ENCODE measurements around the gene D2HGDH. TPM values are rescaled to one million over a fixed set of nuclear protein-coding genes. Genes with fewer than 3 reads are reported as not detected.
"Not testable (repeated sequence)": the region's sequence is repeated elsewhere in the genome, so short reads cannot be mapped to it uniquely, and the experiment has no call there.

Gene D2HGDH
- total RNA-seq, 4 donors from 2014 or later: 20.2 to 34.4 (median 23.0) TPM

DNA sequence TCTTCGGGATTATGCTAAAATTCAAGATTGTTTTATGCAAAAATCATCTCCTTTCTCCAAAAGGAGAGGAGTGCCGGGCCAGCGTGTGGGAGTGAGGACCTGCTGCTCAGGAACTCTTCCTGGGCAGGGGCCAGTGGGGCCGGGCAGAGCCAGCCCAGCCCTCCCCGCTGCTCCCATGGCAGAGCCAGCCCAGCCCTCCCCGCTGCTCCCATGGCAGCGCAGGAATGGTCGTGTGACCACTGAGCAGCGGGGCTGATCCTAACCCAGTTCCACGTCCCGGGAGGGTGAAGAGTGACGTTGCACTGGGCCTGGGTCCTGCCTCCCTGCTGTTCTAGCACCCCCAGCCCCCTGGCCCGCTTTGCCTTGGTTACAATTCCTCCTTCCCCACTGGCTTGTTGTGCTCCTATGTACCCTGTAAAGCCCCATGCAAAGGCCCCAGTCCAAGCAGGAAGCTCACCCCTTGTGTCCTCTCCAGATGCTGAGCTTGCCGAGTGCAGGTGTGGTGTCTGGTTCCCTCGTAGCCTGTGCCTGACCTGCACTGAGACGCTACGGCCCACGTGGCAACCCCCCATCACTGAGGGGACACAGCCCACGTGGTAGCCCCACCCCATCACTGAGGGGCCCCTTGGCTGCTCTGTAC lies 63.1 kb downstream of the D2HGDH start:
- 85 to 87% methylated on average over 12 to 18 of the region's 19 CpGs for WGBS, 2 donors
- Histone ChIP-seq H3K36me3 (no peaks in the 10 kb centered on the region), H3K27ac (no peak overlapping the region), H3K4me1 (no peaks in the 10 kb centered on the region), H3K9me3 (no peaks in the 10 kb centered on the region), H3K27me3 (no peaks in the 10 kb centered on the region), H3K4me3 (replicated peaks in 1 of 3) (no peak overlapping the region)
- no peak for DNase-seq
- TF ChIP-seq, protein P1, sequence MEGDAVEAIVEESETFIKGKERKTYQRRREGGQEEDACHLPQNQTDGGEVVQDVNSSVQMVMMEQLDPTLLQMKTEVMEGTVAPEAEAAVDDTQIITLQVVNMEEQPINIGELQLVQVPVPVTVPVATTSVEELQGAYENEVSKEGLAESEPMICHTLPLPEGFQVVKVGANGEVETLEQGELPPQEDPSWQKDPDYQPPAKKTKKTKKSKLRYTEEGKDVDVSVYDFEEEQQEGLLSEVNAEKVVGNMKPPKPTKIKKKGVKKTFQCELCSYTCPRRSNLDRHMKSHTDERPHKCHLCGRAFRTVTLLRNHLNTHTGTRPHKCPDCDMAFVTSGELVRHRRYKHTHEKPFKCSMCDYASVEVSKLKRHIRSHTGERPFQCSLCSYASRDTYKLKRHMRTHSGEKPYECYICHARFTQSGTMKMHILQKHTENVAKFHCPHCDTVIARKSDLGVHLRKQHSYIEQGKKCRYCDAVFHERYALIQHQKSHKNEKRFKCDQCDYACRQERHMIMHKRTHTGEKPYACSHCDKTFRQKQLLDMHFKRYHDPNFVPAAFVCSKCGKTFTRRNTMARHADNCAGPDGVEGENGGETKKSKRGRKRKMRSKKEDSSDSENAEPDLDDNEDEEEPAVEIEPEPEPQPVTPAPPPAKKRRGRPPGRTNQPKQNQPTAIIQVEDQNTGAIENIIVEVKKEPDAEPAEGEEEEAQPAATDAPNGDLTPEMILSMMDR (IDR thresholded peaks at IDR 0.05): no peak
- no peak for TF ChIP-seq POLR2A (IDR thresholded peaks at IDR 0.05)
- intact Hi-C loops (cut with DNase I): no loop called here

DNA sequence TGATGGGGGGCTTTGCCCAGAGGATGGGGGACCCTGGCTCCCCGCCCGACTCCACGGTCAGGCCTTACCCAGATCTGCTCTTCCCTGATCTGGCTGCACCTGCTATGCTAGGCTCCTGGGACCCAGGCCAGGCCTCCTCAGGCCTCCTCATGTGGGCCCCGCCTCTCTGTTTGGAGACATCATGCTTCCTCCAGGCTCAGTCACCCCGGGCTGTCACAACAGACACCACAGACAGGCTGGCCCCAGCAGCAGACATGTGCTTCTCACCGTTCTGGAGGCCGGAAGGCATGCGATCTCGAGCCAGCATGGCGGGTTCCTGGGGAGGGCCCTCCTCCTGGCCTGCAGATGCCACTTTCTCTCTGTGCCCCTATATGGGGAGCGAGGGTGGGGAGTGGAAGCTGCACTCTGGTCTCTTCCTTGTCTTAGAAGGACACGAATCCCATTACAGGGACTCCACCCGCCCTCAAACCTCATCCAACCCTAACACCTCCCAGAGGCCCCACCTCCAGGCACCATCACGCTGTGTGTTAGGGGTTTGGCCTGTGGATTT lies 63.7 kb downstream of the D2HGDH start:
- DNase-seq: peak; percentile 21 to 24
- Histone ChIP-seq H3K4me1 (peaks cover 1 to 2% of the 10 kb centered on the region in 2 donors), H3K36me3 (no peaks in the 10 kb centered on the region), H3K27me3 (no peaks in the 10 kb centered on the region), H3K9me3 (no peaks in the 10 kb centered on the region), H3K27ac (no peak overlapping the region), H3K4me3 (replicated peaks in 1 of 3) (no peak overlapping the region)
- TF ChIP-seq, protein P1 (IDR thresholded peaks at IDR 0.05): no peak
- TF ChIP-seq POLR2A (IDR thresholded peaks at IDR 0.05): no peak
- intact Hi-C loops (cut with DNase I): no loop called here
- WGBS, 2 donors: 74 to 82% methylated on average over 9 to 12 of the region's 14 CpGs

DNA sequence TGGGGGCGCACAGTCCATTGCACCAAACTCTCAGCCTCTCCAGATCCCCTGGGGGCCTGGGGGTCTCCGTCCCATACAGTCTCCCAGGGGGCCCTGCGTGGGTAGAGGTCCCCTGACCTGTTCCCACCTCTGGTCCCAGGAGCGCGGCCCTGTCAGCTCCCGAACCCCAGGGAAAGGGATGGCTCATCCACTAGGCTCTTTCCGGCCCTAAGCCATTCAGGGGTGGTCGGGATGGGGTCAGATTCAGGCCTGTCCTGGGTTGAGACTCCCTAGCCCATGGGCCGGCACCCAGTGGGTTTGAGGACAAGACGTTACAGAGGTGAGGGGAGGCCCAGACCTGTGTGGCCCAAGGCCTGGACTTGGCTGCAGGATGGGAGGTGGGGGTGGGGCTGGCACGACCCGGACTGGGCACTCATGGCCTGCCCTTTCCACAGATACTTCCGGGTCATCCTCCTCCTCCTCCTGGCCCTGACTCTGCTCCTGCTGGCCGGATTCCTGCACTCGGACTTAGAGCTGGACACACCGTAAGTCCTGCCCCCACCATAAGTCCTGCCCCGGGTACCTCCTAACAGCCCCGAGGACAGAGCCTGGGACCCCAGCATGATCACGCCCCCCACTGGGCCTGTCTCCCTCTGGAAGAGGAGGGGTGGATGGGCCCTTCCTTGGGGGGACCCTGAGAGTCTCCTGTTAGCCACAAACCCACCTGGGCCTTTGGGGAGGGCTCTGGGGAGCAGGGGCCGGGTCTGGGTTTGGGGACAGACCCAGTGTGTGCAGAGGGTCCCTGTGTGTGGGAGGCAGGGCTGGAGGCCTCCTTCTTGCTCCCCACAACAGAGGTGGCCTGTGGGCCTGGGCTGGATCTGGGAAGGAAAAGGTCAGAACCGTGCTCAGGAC lies 64.4 kb downstream of the D2HGDH start:
- H3K4me1 ChIP-seq: peaks cover 4 to 5% of the 10 kb centered on the region in 2 donors
- TF ChIP-seq, protein P1 (IDR thresholded peaks at IDR 0.05): no peak
- no peak for TF ChIP-seq POLR2A (IDR thresholded peaks at IDR 0.05)
- no peak overlapping the region for H3K4me3 ChIP-seq (replicated peaks in 1 of 3)
- WGBS, 2 donors: 93 to 95% methylated on average over 19 to 21 of the region's 21 CpGs
- no peaks in the 10 kb centered on the region for H3K9me3 ChIP-seq
- H3K36me3 ChIP-seq: no peaks in the 10 kb centered on the region
- H3K27me3 ChIP-seq: no peaks in the 10 kb centered on the region
- intact Hi-C loops (cut with DNase I): no loop called here
- no peak for DNase-seq
- H3K27ac ChIP-seq: no peak overlapping the region

DNA sequence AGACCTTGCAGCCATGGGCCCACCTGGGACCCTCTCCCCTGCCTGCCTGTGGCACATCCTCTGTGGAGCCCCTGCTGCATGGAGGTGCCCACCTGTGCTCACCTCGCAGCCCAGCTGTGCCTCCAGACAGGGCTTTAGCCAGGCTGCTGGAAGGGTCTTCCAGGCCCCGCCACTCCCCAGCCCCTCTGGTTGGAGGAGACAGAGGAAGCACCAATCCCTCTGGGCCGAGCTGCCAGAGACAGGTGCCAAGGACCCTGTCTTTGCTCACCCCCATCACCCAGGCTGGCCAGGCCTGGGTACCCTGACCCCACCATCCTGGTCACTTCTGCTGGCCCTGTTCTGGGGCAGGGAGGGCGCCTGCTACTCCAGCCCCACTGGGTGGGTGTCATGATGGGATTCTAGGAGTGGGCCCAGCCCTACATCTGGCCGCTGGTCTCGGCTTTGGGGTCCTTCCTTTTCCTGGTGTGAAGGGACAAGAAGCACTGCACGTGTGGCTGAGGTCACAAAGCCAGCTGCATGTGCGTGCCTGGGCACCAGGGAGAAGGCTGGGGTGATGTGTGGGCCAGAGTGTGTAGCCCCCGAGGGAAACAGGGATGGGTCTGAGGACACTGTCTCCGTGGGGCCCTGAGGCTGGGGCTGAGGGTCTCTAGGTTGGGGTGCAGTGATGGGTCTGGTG lies 65.2 kb downstream of the D2HGDH start:
- Histone ChIP-seq H3K4me3 (replicated peaks in 1 of 3) (no peak overlapping the region), H3K4me1 (peaks cover 8 to 13% of the 10 kb centered on the region in 2 donors), H3K9me3 (no peaks in the 10 kb centered on the region), H3K27me3 (no peaks in the 10 kb centered on the region), H3K27ac (no peak overlapping the region), H3K36me3 (no peaks in the 10 kb centered on the region)
- intact Hi-C loops (cut with DNase I): no loop called here
- 84 to 88% methylated on average over 8 to 9 of the region's 10 CpGs for WGBS, 2 donors
- no peak for DNase-seq
- TF ChIP-seq POLR2A (IDR thresholded peaks at IDR 0.05): no peak
- TF ChIP-seq, protein P1 (IDR thresholded peaks at IDR 0.05): no peak

DNA sequence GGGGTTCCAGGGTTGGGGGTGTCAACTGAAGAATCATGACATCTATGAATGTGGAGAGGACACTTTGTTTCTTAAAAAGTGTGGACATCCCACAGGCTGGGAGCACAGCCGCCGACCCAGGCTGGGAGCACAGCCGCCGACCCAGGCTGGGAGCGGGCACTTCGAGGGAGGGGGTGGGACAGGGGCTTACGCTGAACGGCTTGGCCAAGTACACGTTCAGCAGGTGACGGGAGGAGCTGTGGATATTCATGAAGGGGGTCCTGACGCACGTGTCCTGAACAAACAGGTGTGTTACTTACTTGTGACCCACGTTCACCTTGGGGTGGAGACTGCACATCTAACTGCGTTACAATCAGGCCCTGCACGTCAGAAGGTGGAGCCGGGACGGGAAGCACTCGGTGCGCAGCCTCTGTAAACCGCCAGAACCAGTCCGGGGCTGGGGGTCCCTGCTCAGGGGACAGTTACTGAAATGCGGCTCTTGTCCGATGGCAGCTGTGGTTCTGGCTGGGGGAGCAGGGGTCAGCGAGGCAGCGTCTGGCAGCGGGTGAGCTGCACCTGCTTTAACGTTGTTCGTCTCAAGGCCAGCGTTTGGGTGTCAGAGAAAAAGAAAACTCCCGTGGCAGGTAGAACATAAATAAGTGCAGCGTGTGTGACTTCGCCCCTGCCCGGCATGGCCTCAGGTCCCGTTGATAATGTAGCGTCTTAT lies 65.9 kb downstream of the D2HGDH start:
- H3K27ac ChIP-seq; DNase-seq; intact Hi-C loops (cut with DNase I); H3K9me3 ChIP-seq; H3K4me3 ChIP-seq (replicated peaks in 1 of 3); H3K27me3 ChIP-seq; H3K36me3 ChIP-seq: not testable (repeated sequence)
- H3K4me1 ChIP-seq: peaks cover 10 to 15% of the 10 kb centered on the region in 2 donors
- 74 to 79% methylated on average over 28 to 35 of the region's 35 CpGs for WGBS, 2 donors

Data from thyroid gland (tissue), 4 donors.